SU-DHL-6 (cell line): ENCODE measurements around the gene RPL19.

Source experiments
- CTCF ChIP-seq: fragments of 200-600 bp; sonication (generic); IDR thresholded peaks from one replicate; pipeline ENCODE4 v1.5.1; 2017; ENCODE audit warnings: antibody characterized with exemption, mild to moderate bottlenecking, low read length, moderate library complexity; ENCODE audit not compliant: insufficient read depth, poor library complexity, severe bottlenecking
- EZH2phosphoT487 ChIP-seq: fragments of 200-600 bp; sonication (generic), shearing (Covaris generic); conservative IDR thresholded peaks from 2 replicates; pipeline ENCODE4 v1.6.1; 2018; ENCODE audit warnings: mild to moderate bottlenecking, antibody characterized with exemption, low read length, moderate library complexity, mixed read lengths

DNA sequence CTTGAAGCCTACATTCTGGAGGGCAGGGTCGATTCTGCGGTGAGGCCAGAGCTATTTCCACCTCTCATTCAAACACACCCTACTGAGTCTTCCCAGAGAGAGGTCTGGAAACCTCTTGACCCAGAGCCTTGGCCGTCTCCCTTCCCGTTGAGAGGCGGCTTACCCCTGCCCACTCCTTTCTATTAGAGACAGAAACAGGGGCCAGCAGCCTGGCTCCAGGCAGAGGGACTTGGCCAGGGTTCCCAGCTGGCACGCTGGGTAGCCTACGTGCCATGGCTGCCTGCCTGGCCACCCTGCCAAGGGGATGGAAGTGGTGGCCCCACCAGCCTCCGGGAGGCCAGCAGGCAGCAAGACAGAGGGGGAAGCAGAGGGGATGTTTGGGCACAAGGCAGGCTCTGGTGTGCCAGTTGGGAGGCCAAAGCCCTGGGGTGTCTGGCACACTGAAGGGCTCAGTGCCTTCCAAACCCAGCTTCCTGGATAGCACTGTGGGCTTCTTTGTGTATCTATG is 19.6 kb downstream of the RPL19 start:
- no peak for TF ChIP-seq CTCF
- no peak for TF ChIP-seq EZH2phosphoT487
